Measurements from ENCODE around the gene BSN. TPM values are rescaled to one million over a fixed set of nuclear protein-coding genes. Genes with fewer than 3 reads are reported as not detected.

The BSN gene
- total and polyA plus RNA-seq, 2 donors (not counting 1 experiment from before 2014, with no cell fraction given) = under 0.01 to 0.01 TPM

- no peak overlapping the region for H3K9ac ChIP-seq (ENCODE audit: insufficient read depth, low read length)
- no peaks in the 10 kb centered on the region for H4K20me1 ChIP-seq (ENCODE audit: control insufficient read depth, extremely low read depth, insufficient read depth, low read length)
- no peak overlapping the region for H2AFZ ChIP-seq (ENCODE audit: low read length)
- no peak overlapping the region for H3K4me3 ChIP-seq (replicated peaks in 1 of 4; ENCODE audit: control extremely low read depth in 1 of 4, insufficient read depth in 1 of 4, low read depth in 3 of 4, low read length in 4 of 4)
- peak in 1 of 2 donors; percentile 9 for DNase-seq (ENCODE audit: low read depth in 2 of 2)
- H3K4me1 ChIP-seq (ENCODE audit: control insufficient read depth, extremely low read depth, insufficient read depth, low read length) = no peaks in the 10 kb centered on the region
- H3K27ac ChIP-seq (ENCODE audit: insufficient read depth, low read length) = no peak overlapping the region
- H3K4me2 ChIP-seq (ENCODE audit: extremely low read depth, insufficient read depth, low read length) = no peak overlapping the region
- H3K27me3 ChIP-seq (ENCODE audit: control insufficient read depth, insufficient read depth, low read length) = no peaks in the 10 kb centered on the region
- H3K9me3 ChIP-seq (ENCODE audit: control insufficient read depth, insufficient read depth, low read depth, low read length) = no peaks in the 10 kb centered on the region
- H3K79me2 ChIP-seq (ENCODE audit: control insufficient read depth, insufficient read depth, low read length) = no peaks in the 10 kb centered on the region
- H3K36me3 ChIP-seq (ENCODE audit: control insufficient read depth, insufficient read depth, low read length) = no peaks in the 10 kb centered on the region
- no peak for TF ChIP-seq EZH2 (IDR thresholded peaks at IDR 0.05; ENCODE audit: low read length, missing control alignments)
- TF ChIP-seq CTCF (conservative IDR thresholded peaks at IDR 0.05 in 1 of 2, IDR thresholded peaks at IDR 0.05 in 1 of 2; ENCODE audit: low read depth in 1 of 2, low read length in 2 of 2) = no peak
Measured at GRCh38 chr3:49593041-49593440, 38.8 kb downstream of the BSN start.

GRCh38 chr3:49600781-49601180 lies 46.5 kb downstream of the BSN start:
- Histone ChIP-seq H3K4me3 (replicated peaks in 1 of 4; ENCODE audit: control extremely low read depth in 1 of 4, insufficient read depth in 1 of 4, low read depth in 3 of 4, low read length in 4 of 4) (no peak overlapping the region), H3K9me3 (ENCODE audit: control insufficient read depth, insufficient read depth, low read depth, low read length) (no peaks in the 10 kb centered on the region), H3K4me1 (ENCODE audit: control insufficient read depth, extremely low read depth, insufficient read depth, low read length) (no peaks in the 10 kb centered on the region), H2AFZ (ENCODE audit: low read length) (no peak overlapping the region), H3K79me2 (ENCODE audit: control insufficient read depth, insufficient read depth, low read length) (no peaks in the 10 kb centered on the region), H4K20me1 (ENCODE audit: control insufficient read depth, extremely low read depth, insufficient read depth, low read length) (no peaks in the 10 kb centered on the region), H3K9ac (ENCODE audit: insufficient read depth, low read length) (no peak overlapping the region), H3K4me2 (ENCODE audit: extremely low read depth, insufficient read depth, low read length) (no peak overlapping the region), H3K36me3 (ENCODE audit: control insufficient read depth, insufficient read depth, low read length) (no peaks in the 10 kb centered on the region), H3K27me3 (ENCODE audit: control insufficient read depth, insufficient read depth, low read length) (no peaks in the 10 kb centered on the region), H3K27ac (ENCODE audit: insufficient read depth, low read length) (no peak overlapping the region)
- no peak for TF ChIP-seq EZH2 (IDR thresholded peaks at IDR 0.05; ENCODE audit: low read length, missing control alignments)
- no peak for TF ChIP-seq CTCF (conservative IDR thresholded peaks at IDR 0.05 in 1 of 2, IDR thresholded peaks at IDR 0.05 in 1 of 2; ENCODE audit: low read depth in 1 of 2, low read length in 2 of 2)
- DNase-seq (ENCODE audit: low read depth in 2 of 2) = no peak

GRCh38 chr3:49601358-49602048 lies 47.2 kb downstream of the BSN start:
- Histone ChIP-seq H4K20me1 (ENCODE audit: control insufficient read depth, extremely low read depth, insufficient read depth, low read length) (no peaks in the 10 kb centered on the region), H3K4me2 (ENCODE audit: extremely low read depth, insufficient read depth, low read length) (no peak overlapping the region), H3K36me3 (ENCODE audit: control insufficient read depth, insufficient read depth, low read length) (no peaks in the 10 kb centered on the region), H2AFZ (ENCODE audit: low read length) (no peak overlapping the region), H3K4me3 (replicated peaks in 1 of 4; ENCODE audit: control extremely low read depth in 1 of 4, insufficient read depth in 1 of 4, low read depth in 3 of 4, low read length in 4 of 4) (no peak overlapping the region), H3K9me3 (ENCODE audit: control insufficient read depth, insufficient read depth, low read depth, low read length) (no peaks in the 10 kb centered on the region), H3K27ac (ENCODE audit: insufficient read depth, low read length) (no peak overlapping the region), H3K9ac (ENCODE audit: insufficient read depth, low read length) (no peak overlapping the region), H3K4me1 (ENCODE audit: control insufficient read depth, extremely low read depth, insufficient read depth, low read length) (no peaks in the 10 kb centered on the region), H3K79me2 (ENCODE audit: control insufficient read depth, insufficient read depth, low read length) (no peaks in the 10 kb centered on the region), H3K27me3 (ENCODE audit: control insufficient read depth, insufficient read depth, low read length) (no peaks in the 10 kb centered on the region)
- no peak for DNase-seq (ENCODE audit: low read depth in 2 of 2)
- TF ChIP-seq EZH2 (IDR thresholded peaks at IDR 0.05; ENCODE audit: low read length, missing control alignments) (no peak), CTCF (conservative IDR thresholded peaks at IDR 0.05 in 1 of 2, IDR thresholded peaks at IDR 0.05 in 1 of 2; ENCODE audit: low read depth in 1 of 2, low read length in 2 of 2) (no peak)

All from fibroblast of lung (primary cell).